HG03066 (cell line): ENCODE data around the gene GAS6.

Experiments used
- ATAC-seq: cut with Tn5 transposase; IDR thresholded peaks from one replicate; pipeline ENCODE4 v1.9.1; 2021; ENCODE audit warnings: low read depth; ENCODE audit not compliant: unreplicated experiment

Gene GAS6

GRCh38 chr13:113888701-113889330 is 24.9 kb upstream of the GAS6 start:
- ATAC-seq = no peak

GRCh38 chr13:113887700-113888201 is 23.9 kb upstream of the GAS6 start:
- ATAC-seq = no peak

- ATAC-seq = no peak
Measured at GRCh38 chr13:113886561-113887112, 22.8 kb upstream of the GAS6 start.

DNA sequence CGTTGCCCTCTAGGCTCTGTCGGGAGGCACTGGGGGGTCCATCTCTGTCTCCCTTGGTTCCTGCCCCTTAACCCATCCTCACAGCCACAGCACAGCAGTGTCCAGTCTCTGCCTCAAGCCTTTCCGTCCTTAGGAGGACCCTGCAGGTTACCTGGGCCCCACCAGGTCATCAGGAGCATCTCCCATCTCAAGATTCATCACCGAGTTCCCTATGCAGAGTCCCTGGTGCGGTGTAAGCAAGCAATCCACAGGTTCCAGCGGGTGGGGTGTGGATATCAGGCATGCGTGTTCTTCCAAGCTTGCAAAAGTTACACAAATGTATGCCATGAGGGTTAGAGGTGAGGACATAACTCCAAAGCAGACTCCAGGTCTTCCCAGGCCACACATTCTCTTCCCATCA is 20.9 kb upstream of the GAS6 start:
- no peak for ATAC-seq

- no peak for ATAC-seq
Measured at GRCh38 chr13:113883921-113884804, 20.3 kb upstream of the GAS6 start.

DNA sequence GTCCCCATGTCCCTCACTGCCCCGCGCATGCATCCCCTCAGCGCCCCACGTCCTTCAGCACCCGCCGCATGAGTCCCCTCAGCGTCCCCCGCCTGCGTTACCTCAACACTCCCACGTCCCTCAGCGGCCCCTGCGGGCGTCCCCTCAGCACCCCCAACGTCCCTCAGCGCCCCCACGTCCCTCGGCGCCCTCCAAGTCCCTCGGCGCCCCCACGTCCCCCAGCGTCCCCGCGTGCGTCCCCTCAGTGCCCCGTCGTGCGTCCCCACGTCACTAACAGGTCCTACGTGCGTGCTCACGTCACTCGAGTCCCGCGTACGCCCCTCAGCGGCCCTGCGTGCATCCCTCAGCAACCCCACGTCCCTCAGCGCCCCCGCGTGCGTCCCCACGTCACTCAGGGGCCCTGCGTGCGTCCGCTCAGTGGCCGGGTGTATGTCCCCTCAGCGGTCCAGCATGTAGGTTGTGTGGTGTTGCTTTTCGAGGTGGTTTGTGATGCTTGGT is 19.5 kb upstream of the GAS6 start:
- ATAC-seq = no peak

- ATAC-seq = no peak
Measured at GRCh38 chr13:113882716-113883115, 18.8 kb upstream of the GAS6 start.

GRCh38 chr13:113882267-113882630 is 18.4 kb upstream of the GAS6 start:
- ATAC-seq = no peak

GRCh38 chr13:113881614-113882266 is 17.9 kb upstream of the GAS6 start:
- ATAC-seq = no peak

DNA sequence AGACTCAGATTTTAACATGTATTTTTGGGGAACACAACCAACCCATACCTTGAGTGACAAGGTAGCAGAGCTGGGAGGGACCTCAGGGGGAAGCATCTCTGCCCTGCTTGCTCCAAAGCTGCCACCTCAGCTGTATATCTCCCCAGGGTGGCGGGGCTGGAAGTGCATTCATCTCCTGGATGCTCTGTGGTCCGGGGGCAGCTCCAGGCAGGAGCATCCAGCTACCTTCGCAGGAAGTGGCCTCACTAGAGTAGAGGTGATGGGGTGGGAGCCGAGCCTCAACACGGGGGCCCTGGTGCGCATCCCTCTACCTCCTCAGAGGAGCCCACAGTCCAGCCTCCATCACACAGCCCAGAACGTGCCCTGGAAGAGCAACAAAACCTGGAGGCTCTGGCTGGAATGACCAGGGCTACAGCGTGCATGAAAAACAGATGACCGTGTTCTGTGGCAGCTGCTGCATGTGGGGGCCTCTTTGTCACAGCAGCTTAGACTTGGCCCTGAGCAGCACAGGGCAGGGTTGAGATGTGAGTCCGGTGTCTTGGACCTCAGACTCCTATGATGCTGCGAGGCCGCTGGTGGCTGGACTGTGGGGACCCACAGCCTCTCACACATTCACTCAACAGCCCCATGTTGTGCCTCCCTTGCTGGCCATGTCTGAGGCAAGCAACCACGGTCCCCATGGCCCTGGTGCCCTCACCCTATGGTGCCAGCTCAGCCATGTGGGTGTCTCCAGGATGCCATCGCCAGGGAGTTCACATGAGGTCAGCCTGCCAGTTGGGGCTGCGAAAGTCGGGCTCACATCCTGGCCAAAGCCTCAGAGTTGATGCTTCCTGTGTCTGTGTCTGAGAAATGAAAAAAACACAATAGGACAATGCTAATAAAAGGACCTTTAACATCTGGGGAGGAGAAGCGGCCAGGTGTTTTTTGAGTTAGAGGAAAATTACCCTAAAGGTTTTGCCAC is 17.1 kb upstream of the GAS6 start:
- no peak for ATAC-seq

GRCh38 chr13:113879494-113880360 is 15.9 kb upstream of the GAS6 start:
- ATAC-seq = no peak

DNA sequence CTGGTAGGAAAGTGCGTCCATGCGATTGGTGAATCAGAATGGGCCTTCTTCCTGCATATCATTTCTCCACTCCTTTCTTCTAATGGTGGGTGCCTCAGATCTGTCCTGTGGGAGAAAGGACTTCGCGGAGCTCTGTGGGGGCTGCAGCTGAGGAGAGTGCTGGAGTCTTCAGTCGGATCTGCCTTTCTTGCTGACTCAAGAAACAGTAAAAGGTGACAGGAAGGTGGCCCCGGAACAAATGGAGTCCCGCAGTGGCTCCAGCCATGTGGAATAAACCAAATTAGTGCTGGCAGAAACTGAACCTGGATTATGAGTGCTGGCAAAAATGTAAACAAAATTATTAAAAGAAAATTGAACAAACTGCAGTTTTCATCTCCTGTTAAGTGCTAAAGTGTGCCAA is 15.1 kb upstream of the GAS6 start:
- ATAC-seq = no peak

DNA sequence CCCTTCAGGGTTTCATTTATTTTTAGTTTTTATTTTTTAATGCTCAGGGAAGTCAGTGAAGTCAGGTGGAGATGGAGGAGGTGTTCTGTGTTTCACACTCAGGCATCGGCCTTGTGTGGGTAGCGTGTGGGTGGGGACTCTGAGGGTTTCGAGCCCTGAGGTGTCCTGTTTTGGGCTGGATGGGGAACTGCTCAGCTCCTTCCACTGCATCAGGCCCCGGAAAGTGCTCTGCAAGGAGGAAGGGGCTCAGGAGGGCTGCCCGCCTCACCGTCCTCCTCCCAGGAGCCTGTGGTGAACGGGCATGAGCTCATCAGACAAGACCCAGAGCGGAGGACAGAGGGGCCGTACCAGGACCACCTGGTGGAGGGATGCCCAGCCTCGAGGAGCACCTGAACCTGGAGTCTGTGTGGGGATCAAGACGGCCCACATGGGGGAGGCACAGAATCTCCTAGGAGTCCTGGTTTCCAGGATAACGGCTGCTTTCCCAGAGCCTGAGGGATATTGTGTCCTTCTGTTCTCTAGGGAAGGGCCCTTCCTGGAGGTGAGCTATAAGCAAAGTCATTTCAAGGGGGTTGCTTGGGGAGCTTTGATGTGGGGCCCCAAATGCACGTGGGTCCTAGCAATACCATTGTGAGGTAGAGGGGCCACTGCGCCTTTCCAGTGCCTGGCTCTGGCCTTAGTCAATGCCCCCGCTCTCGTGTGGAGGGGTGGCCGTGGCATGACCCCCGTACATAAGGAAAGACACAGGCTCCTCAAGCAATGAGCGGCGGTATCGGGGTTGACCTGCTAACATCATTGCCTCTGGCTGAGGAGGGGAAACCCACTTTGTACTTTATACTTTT is 13.5 kb upstream of the GAS6 start:
- no peak for ATAC-seq

- no peak for ATAC-seq
Measured at GRCh38 chr13:113876346-113877148, 12.7 kb upstream of the GAS6 start.

GRCh38 chr13:113875837-113876281 is 12.0 kb upstream of the GAS6 start:
- ATAC-seq = no peak

DNA sequence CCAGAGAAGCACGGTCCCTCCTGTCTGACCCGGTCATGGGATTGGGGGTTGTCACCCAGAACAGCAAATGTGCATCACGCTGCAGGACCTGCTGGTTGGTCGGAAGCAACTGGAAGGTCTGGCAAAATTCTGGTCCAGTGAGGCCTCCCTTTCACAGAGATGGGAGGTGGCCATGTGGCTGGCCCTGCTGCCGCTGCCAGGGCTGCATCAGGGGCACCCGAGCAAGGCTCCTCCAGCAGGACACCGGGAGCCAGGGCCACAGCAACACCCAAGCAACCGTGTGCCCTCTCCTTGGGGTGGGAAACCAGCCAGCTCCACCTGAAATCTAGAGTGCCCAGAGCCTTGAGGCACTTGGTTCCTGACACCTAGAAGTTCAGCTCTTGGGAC is 11.5 kb upstream of the GAS6 start:
- no peak for ATAC-seq
